ENCODE results near the gene NKAIN2.
"Not testable (repeated sequence)": the region's sequence is repeated elsewhere in the genome, so short reads cannot be mapped to it uniquely, and the experiment has no call there.

NKAIN2 gene

DNA sequence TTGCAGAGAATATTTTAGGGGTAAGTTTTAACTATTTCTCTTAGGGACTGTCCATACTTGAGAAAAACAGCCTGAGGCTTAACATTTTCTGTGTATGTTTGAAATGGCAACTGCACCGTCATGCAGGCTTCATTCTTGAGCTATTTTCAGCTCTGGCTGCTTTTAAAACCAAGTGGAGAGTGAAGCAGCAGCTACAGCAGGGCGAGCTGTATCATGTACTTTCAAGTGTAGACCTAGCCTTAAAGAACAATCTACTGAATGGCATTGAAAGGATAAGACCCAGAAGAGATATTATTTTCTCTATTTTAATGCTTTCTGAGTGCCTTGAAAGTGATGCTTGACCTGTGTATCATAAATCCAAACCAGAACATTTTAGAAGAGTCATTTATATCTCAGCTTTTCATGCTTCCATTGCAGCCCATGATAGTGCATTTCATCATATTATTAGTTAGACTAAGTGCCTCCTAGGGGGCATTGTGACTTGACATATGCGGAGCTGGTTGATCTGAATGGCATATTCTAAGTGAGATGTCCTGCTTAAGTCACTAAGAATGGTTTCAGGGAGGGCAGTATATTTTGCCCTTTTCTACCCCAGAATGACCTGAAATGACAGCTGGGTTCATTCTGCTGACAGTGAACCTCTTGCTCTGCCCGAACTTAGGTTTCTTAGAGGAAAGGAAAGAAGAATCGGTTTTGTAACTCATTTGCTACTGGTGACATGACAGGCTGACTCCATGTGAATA is 85.3 kb downstream of the NKAIN2 start:
- no peak for DNase-seq (ENCODE audit: low read depth in 2 of 3, low spot score in 2 of 3)

DNA sequence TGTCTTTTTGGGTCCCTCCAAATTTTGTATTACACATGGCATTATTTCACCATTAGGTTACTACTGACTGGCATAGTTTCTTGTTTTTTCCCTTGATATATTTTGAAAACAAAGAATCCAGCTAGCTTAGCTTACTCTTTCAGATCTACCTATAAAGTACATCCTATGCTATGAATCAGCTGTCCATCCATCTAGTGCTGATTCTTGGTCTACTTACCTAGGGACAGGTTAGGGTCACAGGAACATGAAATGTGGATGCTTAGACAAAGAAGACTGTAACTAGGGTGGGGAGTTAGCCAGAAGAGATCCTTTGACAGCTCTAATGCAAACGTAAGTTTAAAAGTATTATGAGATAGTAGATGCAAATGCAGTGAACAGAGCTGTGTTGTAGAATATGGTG is 91.7 kb downstream of the NKAIN2 start:
- no peak for DNase-seq (ENCODE audit: low read depth in 2 of 3, low spot score in 2 of 3)

DNA sequence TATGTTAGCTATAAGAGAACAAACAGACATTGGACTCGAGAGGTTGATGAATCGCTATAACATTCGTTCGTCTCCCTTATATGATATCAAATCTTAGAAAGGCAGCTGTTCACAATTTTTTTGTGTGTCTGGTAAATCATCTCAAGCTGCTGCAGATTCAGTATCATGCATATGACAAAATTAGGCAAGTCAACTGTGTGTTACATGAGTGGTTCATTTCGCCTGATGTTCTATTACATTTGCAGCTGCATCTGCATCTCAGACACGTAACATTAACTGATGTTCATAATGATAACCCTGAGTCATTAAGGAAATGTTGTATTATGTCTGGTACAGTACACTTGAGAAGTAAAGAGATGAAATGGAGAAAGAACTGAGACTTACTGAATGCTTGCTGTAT is 92.1 kb downstream of the NKAIN2 start:
- no peak for DNase-seq (ENCODE audit: low read depth in 2 of 3, low spot score in 2 of 3)

DNA sequence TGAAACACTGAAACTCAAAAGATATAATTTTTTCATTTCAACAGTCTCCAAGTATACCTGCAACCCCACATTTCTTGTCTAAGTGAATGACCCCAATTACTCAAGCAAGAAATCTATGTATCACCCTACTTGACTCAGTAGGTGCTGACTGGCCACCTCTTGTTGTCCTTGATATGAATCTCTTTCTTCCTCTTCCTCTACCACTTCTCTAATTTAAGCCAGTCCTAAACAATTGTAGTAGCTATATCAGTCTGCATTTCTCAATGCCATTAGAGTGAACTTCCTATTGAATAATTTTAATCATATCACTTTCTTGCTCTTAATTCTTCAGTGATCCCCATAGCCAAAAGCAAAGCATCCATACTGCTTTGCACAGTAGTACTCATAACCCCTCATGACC is 93.2 kb downstream of the NKAIN2 start:
- no peak for DNase-seq (ENCODE audit: low read depth in 2 of 3, low spot score in 2 of 3)

DNA sequence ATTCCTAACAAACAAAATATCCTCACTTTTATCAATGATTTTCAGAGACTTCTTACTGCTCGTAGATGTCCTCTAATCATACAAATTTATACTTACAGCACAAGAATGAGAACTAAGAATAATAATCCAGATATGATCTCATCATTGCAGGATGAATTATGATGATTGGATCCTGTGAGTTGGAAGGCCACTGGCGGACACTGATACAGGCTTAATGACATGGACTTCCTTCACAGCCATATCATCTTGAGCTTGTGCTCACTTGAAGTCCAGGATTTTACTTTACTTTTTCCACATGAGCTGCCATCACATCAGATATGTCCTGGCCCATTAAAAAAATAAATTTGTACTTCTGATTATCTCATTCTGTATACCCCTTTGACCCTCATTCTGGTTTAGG is 94.3 kb downstream of the NKAIN2 start:
- no peak for DNase-seq (ENCODE audit: low read depth in 2 of 3, low spot score in 2 of 3)

DNA sequence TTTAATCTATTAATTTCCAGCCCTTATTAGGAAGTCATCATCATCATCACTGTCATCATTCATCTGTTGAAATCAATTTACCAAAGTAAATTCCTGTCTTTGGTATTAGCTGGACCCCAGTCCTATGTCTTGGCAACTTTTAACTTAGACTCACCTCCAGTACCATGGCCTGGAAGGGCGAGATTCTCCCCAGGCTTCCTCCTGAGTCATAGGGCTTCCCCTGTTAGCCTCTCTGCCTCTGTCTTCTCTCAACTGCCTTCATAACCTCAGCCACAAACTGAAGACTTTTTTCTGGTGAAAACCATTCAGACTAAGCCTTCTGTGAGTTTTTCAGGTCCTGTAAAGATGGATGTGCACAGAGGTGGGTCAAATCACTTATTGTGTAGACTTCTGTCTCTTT is 95.0 kb downstream of the NKAIN2 start:
- no peak for DNase-seq (ENCODE audit: low read depth in 2 of 3, low spot score in 2 of 3)

DNA sequence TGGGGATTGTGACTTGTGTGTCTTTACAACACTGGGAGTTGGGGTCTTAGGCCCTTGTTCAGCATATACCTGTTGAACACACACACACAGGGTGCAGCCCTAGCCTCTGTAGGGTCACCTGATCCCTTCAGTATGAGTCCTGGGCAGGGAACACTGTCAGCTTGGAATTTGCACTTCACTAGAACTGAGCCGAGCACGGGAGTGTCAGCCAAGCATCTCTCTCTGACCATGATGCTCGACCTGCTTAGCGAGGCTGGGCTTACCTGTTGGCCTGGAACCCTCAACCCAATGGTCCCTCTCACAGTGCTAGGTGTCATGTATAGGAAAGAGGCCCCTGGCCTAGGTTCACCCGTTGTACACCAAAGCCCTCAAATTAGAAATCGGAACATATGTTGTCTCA is 96.1 kb downstream of the NKAIN2 start:
- DNase-seq (ENCODE audit: low read depth in 2 of 3, low spot score in 2 of 3) = no peak

DNA sequence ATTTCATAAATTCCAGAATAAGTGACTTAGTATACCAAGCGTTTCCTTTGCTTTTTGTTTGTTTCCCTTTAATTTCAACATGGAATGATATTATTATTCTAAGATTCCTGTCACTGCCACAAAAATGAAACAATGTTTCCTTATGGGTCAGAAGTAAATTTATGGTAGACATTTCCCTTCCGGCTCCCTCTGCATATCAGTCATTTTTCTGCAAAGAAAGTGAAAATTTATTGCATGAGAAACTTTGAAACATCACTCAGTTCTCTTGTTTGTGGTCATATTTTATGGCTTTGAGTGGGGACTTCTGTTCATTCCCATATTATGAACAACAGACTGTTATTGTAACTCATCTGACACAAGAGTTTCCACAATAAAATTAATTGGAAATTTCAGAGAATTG is 97.8 kb downstream of the NKAIN2 start:
- DNase-seq (ENCODE audit: low read depth in 2 of 3, low spot score in 2 of 3) = no peak

DNA sequence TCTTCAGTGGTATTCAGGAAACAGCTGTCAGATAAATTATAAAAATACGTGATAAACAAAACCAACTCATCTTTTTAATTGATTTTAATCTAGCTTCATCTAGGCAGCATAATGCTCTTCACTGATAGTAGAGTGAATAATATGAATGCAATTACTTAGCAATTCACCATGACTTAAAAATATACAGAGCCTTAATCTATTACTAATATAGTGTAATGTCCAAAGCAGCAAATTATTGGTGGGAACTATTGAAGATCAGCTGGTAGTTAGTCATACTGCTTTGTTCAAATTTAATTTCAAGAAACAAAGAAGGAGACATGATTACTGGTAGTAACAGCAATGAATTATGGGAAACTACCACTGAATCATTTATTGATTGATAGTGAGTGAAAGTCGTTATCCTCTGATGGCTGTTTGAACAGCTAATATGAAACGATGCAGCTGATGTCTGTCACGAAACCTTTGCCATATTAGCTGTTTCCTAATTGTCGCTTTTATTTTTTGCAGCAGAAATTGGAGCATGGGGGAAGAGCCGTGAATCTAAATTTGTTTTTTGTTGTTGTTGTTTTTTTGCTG is 99.2 kb downstream of the NKAIN2 start:
- DNase-seq (ENCODE audit: low read depth in 2 of 3, low spot score in 2 of 3) = no peak

DNA sequence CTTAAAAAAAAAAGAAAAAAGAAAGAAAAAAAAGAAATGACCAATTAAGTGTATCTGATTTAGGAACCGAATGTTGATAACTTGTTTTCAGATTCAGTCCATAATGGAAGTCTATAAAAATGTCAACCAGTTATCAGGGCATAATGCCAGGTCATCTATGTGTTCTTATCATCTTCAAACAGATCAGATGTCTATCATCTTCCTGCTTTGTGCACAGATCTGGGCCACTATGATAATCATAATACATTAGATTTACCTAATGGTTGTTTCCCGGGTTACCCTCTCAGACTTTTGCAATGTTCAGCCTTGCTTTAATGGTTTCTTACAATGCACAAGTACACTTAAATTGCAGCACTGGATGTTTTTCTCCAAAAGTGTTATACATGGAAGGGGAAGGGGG is 100.6 kb downstream of the NKAIN2 start:
- no peak for DNase-seq (ENCODE audit: low read depth in 2 of 3, low spot score in 2 of 3)

DNA sequence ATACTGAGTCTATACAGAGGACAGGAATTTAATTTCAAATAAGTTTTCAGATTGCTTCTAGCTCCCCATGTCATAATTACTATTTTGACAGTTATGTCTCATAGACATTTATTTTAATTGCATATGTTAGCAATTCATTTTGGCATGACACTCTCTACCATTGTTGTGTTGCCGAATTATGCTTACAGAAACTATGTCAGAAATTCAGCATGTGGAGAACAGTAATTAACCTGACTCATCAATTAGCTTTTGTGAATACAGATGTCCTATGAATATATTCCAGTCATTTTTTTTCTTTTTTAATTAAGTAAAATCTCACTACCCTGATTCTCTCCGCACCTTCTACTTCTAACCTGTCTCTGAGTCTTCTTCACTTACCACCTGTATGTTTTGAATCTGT is 105.1 kb downstream of the NKAIN2 start:
- no peak for DNase-seq (ENCODE audit: low read depth in 2 of 3, low spot score in 2 of 3)

DNA sequence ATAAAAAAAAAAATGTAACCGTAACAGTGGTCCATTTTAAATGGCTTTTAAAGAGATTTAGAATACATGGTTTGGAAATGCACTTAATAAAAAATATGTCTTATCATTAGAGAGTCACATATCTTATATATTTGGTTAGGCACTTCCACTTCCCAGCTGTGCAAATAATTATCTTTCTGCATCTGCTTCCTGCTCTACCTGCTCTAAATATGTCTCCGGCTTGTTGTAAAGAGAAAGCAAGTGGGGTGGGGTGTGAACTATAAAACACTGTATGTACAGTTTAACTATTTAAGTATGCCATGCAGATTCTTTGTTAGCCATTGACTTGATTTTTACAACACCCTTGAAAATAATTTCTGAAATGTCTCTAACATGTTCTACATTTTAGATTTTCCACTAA is 106.3 kb downstream of the NKAIN2 start:
- DNase-seq (ENCODE audit: low read depth in 2 of 3, low spot score in 2 of 3) = no peak

DNA sequence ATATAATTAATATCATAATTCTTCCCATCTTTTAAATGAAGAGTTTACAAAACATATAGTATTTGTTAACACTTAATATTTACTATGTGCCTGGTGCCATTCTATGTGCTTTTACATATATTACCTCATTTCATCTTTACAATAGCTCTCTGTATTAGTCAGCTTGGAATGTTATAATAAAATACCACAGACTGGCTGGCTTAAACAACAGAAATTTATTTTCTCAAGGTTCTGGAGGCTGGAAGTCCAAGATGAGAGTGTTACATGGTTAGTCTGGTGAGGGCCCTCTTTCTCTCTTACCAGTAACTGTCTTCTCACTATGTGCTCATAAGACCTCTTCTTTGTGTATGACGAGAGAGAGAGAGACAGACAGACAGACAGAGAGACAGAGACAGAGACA is 110.2 kb downstream of the NKAIN2 start:
- DNase-seq (ENCODE audit: low read depth in 2 of 3, low spot score in 2 of 3) = no peak

DNA sequence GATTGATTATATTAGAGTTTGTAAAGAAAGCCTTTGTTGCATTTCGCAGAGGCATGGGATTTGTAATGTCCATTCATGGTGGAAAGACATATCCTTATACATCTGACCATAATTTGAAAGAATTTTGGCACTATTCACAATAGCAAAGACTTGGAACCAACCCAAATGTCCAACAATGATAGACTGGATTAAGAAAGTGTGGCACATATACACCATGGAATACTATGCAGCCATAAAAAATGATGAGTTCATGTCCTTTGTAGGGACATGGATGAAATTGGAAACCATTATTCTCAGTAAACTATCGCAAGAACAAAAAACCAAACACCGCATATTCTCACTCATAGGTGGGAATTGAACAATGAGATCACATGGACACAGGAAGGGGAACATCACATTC is 119.7 kb downstream of the NKAIN2 start:
- not testable (repeated sequence) for DNase-seq (ENCODE audit: low read depth in 2 of 3, low spot score in 2 of 3)

DNA sequence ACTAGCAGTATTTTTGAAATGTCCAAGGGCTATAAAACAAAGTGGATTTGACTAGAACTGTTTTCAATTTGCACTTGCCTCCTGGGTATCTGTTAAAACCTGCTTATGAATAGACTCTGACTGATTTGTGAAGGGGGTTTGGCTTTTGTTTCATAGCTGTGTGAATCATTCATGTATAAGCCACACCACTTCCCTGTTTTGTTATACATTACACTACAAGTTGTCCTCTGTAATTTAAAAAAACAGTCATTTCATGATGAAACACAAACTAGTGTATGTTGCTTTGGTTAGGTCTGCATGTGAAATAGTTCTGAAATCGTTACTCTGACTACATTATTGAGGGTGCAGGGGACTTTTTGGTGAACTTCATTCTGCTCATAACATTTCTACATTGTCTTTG is 121.7 kb downstream of the NKAIN2 start:
- DNase-seq (ENCODE audit: low read depth in 2 of 3, low spot score in 2 of 3) = no peak

DNA sequence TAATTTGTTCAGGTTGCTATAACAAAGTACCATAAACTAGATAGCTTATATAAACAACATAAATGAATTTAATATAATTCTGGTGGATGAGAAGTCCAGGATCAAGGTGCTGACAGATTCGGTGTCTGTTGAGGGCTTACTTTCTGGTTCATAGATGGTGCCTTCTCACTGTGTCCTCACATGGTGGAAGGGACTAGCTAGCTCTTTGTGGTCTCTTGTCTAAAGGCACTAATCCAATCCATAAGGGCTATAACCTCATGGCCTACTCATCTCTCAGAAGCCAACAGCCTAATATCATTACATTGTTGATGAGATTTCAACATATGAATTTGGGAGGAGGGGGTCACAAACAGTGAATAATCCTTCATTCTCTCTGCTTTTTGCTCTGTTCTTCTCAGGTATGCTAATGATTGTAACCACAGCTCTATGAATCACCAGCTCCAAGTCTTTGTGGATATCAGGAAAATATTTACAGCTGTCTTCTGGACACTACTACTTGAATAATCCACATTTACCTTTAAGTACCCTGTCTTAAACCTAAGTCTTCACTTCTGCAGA is 122.3 kb downstream of the NKAIN2 start:
- DNase-seq (ENCODE audit: low read depth in 2 of 3, low spot score in 2 of 3) = no peak

DNA sequence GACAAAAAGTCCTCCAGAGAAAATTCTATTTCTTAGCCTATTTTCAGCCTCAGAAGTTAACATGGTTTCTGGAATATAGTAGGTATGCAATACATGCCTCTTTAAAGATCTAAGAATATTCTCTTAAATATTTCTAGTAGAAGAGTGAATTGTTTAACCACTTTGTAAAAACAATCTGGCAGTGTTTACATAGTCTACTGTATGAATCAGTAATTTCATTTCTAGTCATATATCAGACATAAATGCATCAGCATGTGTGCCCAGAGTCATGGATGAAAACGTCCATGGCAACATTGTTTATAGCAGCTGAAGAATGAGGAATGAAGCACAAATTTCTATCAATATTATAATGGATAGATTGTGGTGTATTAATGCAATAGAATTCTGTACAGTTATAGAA is 124.9 kb downstream of the NKAIN2 start:
- DNase-seq (ENCODE audit: low read depth in 2 of 3, low spot score in 2 of 3) = no peak

DNA sequence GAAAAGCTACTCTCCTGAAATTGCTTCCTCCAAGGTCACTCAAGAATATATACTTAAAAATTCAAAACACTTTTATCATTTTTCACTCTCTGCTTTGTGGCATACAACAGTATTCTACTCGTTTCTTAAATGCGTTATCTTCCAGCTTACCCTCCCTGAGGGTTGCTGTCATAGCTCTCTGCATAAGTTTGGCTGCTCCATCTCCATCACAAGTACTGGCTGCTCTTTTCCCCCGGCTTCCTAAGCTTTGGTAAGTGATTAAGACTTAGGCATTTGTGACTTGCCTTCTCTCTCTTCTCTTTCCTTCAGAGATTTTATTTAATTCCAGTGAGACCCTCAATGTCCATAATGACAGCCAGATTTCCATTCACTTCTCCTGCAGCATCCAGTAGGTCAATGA is 128.3 kb downstream of the NKAIN2 start:
- DNase-seq (ENCODE audit: low read depth in 2 of 3, low spot score in 2 of 3) = no peak

DNA sequence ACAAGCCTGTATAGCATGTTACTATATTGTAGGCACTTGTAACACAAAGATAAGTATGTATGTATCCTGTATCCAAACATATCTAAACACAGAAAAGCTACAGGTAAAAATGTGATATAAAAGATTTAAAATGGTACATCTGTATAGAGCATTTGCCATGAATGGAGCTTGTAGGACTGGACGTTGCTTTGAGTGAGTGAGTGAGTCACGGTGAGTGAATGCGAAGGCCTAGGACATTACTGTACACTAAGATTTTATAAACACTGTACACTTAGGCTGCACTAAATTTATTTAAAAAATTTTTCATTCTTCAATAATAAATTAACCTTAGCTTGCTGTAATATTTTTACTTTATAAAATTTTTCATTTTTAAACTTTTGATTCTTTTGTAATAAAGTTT is 136.9 kb downstream of the NKAIN2 start:
- DNase-seq (ENCODE audit: low read depth in 2 of 3, low spot score in 2 of 3) = no peak

DNA sequence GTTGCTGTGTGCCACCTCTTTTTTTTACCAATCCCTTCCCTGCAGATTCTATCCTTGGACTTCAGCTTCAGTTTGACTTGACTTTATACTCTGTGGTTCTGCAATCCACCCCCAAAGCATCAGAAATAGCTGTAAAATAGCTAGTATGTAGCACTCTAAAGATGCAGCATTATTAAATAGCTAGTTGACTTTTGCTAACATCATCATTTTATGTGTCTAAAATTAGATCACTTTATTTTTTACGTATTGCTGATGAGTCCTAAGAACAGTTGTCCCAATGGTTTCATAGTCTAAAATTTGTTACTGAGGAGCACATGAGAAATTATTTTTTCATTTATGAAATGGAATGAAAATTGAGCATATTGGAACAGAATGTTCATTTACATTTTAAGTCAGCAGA is 138.2 kb downstream of the NKAIN2 start:
- no peak for DNase-seq (ENCODE audit: low read depth in 2 of 3, low spot score in 2 of 3)

DNA sequence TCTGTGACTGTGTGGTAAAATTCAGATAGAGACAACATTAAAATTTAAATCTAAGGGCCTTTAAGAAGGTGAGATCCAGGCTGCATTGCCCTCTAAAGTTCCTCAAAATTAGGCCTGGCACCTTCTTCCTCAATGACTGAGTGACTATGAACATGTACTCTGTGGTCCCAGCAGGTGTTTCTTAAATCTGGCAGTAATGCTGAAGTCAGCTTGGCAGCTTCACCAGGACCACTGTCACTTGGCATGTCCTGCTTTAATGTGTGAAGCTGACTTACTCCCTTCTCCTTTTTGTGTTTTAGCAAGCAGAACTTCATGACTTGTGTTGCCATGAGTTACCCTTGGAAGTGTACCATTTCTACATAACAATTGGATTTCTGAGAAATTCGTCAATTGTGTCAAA is 141.7 kb downstream of the NKAIN2 start:
- DNase-seq (ENCODE audit: low read depth in 2 of 3, low spot score in 2 of 3) = no peak

DNA sequence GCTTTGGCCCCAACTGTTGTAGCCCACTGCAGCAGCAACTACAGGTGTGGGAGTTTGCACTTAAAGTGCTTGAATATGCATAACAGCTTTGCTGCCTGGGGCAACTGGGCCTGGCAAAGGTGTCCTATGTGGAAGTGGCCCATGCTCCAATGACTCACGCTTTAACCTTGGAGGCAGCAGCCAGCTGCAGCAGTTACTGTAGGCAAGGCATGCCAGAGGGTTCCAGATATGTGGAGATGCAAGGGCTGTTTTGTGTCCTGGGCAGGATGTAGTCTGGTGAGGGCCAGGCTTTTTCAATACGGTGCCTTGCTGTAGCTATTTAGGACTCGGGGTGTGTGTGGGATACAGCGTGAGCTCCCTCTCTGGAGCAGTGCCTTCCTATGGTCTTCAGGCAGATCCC is 150.3 kb downstream of the NKAIN2 start:
- no peak for DNase-seq (ENCODE audit: low read depth in 2 of 3, low spot score in 2 of 3)
